ENCODE measurements around the gene ATG10.

DNA sequence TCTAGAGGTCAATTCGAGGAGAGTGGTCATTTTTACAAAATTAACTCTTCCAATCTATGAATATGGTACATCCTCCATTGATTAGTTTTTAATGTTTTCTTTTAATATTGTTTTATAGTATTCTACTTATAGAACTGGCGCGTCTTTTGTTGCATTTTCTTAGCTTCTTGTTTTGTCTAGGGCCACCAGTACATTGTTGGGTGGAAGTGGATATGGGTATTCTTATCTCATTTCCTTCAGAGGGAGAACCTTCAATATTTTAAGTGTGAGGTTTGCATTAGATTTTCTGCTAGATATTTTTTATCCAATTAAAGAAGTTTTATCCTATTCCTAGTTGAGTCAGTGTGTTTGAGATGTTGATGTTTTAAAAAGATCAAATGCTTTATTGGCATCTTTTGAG is 236.5 kb downstream of the ATG10 start:
- no peak for TF ChIP-seq RAD21 (IDR thresholded peaks at IDR 0.05; ENCODE audit: low read depth)
- no peak for TF ChIP-seq ZBTB7A (IDR thresholded peaks at IDR 0.05; ENCODE audit: low read depth)
- TF ChIP-seq, protein P1, sequence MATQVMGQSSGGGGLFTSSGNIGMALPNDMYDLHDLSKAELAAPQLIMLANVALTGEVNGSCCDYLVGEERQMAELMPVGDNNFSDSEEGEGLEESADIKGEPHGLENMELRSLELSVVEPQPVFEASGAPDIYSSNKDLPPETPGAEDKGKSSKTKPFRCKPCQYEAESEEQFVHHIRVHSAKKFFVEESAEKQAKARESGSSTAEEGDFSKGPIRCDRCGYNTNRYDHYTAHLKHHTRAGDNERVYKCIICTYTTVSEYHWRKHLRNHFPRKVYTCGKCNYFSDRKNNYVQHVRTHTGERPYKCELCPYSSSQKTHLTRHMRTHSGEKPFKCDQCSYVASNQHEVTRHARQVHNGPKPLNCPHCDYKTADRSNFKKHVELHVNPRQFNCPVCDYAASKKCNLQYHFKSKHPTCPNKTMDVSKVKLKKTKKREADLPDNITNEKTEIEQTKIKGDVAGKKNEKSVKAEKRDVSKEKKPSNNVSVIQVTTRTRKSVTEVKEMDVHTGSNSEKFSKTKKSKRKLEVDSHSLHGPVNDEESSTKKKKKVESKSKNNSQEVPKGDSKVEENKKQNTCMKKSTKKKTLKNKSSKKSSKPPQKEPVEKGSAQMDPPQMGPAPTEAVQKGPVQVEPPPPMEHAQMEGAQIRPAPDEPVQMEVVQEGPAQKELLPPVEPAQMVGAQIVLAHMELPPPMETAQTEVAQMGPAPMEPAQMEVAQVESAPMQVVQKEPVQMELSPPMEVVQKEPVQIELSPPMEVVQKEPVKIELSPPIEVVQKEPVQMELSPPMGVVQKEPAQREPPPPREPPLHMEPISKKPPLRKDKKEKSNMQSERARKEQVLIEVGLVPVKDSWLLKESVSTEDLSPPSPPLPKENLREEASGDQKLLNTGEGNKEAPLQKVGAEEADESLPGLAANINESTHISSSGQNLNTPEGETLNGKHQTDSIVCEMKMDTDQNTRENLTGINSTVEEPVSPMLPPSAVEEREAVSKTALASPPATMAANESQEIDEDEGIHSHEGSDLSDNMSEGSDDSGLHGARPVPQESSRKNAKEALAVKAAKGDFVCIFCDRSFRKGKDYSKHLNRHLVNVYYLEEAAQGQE (IDR thresholded peaks at IDR 0.05; ENCODE audit: low read depth) = no peak
- TF ChIP-seq CREB1 (IDR thresholded peaks at IDR 0.05; ENCODE audit: low read depth) = no peak
- no peak for TF ChIP-seq TEAD4 (IDR thresholded peaks at IDR 0.05)
- no peak for TF ChIP-seq TCF12 (IDR thresholded peaks at IDR 0.05; ENCODE audit: low read depth)
- no peak for TF ChIP-seq YY1 (IDR thresholded peaks at IDR 0.05; ENCODE audit: low read depth)
- TF ChIP-seq, protein P2, sequence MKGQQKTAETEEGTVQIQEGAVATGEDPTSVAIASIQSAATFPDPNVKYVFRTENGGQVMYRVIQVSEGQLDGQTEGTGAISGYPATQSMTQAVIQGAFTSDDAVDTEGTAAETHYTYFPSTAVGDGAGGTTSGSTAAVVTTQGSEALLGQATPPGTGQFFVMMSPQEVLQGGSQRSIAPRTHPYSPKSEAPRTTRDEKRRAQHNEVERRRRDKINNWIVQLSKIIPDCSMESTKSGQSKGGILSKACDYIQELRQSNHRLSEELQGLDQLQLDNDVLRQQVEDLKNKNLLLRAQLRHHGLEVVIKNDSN (IDR thresholded peaks at IDR 0.05) = no peak
- no peak for TF ChIP-seq FOXM1 (IDR thresholded peaks at IDR 0.05; ENCODE audit: borderline replicate concordance, low read depth)
- TF ChIP-seq, protein P3, sequence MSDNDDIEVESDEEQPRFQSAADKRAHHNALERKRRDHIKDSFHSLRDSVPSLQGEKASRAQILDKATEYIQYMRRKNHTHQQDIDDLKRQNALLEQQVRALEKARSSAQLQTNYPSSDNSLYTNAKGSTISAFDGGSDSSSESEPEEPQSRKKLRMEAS (IDR thresholded peaks at IDR 0.05) = no peak
